Vagina (tissue), 2 donors: ENCODE data around the gene MED15.

ENCODE experiments used
- POLR2A ChIP-seq, 2 donors: fragments of 450-650 bp; IDR thresholded peaks; one replicate each; pipeline ENCODE4 v1.6.1; 2017; ENCODE audit warnings: antibody characterized with exemption in 2 of 2, mild to moderate bottlenecking in 2 of 2, moderate library complexity in 2 of 2
- TF ChIP-seq, protein P1 (sequence below), 3 experiments: fragments of 450-650 bp in 2 of 3; fragments of 200-600 bp in 1 of 3; sonication (generic) in 1 of 3; IDR thresholded peaks; one replicate each; pipeline ENCODE4 v1.5.1; 2017 to 2019; ENCODE audit warnings: antibody characterized with exemption in 3 of 3, mild to moderate bottlenecking in 2 of 3, moderate library complexity in 2 of 3

- TF ChIP-seq, protein P1, sequence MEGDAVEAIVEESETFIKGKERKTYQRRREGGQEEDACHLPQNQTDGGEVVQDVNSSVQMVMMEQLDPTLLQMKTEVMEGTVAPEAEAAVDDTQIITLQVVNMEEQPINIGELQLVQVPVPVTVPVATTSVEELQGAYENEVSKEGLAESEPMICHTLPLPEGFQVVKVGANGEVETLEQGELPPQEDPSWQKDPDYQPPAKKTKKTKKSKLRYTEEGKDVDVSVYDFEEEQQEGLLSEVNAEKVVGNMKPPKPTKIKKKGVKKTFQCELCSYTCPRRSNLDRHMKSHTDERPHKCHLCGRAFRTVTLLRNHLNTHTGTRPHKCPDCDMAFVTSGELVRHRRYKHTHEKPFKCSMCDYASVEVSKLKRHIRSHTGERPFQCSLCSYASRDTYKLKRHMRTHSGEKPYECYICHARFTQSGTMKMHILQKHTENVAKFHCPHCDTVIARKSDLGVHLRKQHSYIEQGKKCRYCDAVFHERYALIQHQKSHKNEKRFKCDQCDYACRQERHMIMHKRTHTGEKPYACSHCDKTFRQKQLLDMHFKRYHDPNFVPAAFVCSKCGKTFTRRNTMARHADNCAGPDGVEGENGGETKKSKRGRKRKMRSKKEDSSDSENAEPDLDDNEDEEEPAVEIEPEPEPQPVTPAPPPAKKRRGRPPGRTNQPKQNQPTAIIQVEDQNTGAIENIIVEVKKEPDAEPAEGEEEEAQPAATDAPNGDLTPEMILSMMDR (IDR thresholded peaks at IDR 0.05): no peak
- TF ChIP-seq POLR2A (IDR thresholded peaks at IDR 0.05): no peak
Observed at GRCh38 chr22:20509344-20510047, 2.1 kb downstream of the MED15 start.
